ENCODE data around the gene RNASE12. TPM values are rescaled to one million over a fixed set of nuclear protein-coding genes. Genes with fewer than 3 reads are reported as not detected.
"Not testable (repeated sequence)": the region's sequence is repeated elsewhere in the genome, so short reads cannot be mapped to it uniquely, and the experiment has no call there.

The RNASE12 gene
- total RNA-seq, 2 experiments from 2014 or later = not detected

DNA sequence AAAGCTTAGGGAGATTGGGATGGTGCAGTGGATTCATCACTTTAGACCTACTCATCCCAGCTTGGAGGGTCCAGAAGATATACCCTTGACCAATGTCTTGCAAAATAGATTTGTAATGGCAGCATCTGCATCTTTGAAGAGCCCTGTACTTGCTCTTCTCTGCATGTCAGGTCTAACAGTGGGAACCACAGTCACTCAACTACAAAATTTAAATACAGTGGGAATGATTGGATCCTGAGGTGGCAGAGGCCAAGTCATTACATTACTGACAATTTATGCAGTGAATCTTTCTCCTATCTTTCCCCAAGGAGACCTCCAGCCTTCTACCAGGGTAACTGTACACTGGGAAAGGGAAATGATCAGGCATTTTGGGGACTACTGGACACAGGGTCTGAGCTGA lies 22.1 kb downstream of the RNASE12 start:
- Mint-ChIP-seq H3K4me1 (ENCODE audit: low read depth) (peaks cover 11% of the 10 kb centered on the region), H3K27me3 (ENCODE audit: low read depth) (no peaks in the 10 kb centered on the region), H3K36me3 (ENCODE audit: low read depth) (peaks cover 2% of the 10 kb centered on the region), H3K9me3 (peaks cover 10% of the 10 kb centered on the region), H3K4me3 (no peak overlapping the region), H3K27ac (no peak overlapping the region)
- intact Hi-C loops (cut with micrococcal nuclease) = no loop called here
- CTCF ChIA-PET = interaction anchor here (0.8 to 1.1 kb wide), 2 partner anchors 18 to 253 kb away, joined by 3 read pairs; partner anchors contain the start of gene RNASE11
- no peak for DNase-seq

DNA sequence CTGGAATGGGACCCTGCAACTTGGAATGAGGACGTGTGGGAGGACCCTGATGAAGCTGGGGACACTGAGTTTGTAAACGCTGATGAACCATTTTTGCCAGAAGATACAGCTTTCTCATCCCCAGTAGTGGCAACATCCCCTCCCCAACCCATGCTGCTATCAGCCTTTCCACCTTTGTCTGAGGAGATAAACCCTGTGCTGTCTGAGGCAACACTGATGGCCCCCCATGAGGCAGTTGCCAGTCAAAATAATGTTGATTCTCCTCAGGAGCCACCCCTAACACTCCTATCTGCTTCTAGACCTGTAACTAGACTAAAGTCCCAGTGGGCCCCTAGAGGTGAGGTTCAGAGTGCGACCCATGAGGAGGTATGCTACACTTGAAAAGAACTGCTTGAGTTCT lies 22.8 kb downstream of the RNASE12 start:
- peaks cover 10% of the 10 kb centered on the region for H3K9me3 Mint-ChIP-seq
- intact Hi-C loops (cut with micrococcal nuclease) = no loop called here
- H3K27me3 Mint-ChIP-seq (ENCODE audit: low read depth) = no peaks in the 10 kb centered on the region
- DNase-seq = no peak
- CTCF ChIA-PET = interaction anchor here (1.1 kb wide), 1 partner anchor 13 kb away, joined by 3 read pairs; no protein-coding TSS in a partner anchor
- H3K36me3 Mint-ChIP-seq (ENCODE audit: low read depth) = peaks cover 2% of the 10 kb centered on the region
- no peak overlapping the region for H3K27ac Mint-ChIP-seq
- H3K4me3 Mint-ChIP-seq = no peak overlapping the region
- H3K4me1 Mint-ChIP-seq (ENCODE audit: low read depth) = peaks cover 11% of the 10 kb centered on the region

DNA sequence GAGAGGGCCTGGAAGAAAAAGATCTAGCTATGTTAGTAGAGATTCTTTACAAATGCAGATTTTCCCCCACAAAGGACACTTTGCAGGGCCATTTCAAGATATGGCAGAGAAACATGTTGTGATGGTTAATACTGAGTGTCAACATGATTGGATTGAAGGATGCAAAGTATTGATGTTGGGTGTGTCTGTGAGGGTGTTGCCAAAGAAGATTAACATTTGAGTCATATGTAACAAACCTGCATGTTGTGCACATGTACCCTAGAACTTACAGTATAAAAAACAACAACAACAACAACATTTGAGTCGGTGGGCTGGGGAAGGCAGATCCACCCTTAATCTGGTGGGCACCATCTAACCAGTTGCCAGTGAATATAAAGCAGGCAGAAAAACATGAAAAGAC lies 24.0 kb downstream of the RNASE12 start:
- H3K27ac Mint-ChIP-seq; H3K4me3 Mint-ChIP-seq; H3K27me3 Mint-ChIP-seq (ENCODE audit: low read depth); H3K9me3 Mint-ChIP-seq; DNase-seq; H3K36me3 Mint-ChIP-seq (ENCODE audit: low read depth); intact Hi-C loops (cut with micrococcal nuclease): not testable (repeated sequence)
- peaks cover 11% of the 10 kb centered on the region for H3K4me1 Mint-ChIP-seq (ENCODE audit: low read depth)
- CTCF ChIA-PET = interaction anchor here (1.2 kb wide), 1 partner anchor 43 kb away, joined by 4 read pairs; no protein-coding TSS in a partner anchor

DNA sequence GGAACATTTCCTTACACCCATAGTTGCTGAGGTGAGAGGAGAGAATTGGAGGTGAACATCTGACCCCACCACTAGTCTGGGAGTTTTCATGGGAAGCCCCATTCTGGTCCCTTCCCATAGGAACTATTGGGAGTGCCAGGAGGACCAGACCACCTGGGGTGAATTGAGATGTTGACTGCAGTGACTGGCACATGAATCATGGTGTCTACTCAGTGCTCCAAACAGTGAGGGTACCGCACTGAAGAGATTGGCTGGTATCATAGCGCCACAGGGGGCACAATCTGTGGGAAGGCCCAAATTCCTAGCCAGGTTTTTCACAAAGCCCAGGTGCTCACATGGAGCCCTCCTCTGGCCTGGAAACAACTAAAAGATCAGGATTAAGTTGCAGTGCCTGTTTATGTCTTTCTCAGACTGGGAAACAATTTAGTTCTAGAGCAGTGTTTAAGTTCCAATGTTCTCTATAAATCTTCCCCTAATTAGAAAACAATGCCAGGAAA lies 26.6 kb downstream of the RNASE12 start:
- no peaks in the 10 kb centered on the region for H3K27me3 Mint-ChIP-seq (ENCODE audit: low read depth)
- peaks cover 11% of the 10 kb centered on the region for H3K4me1 Mint-ChIP-seq (ENCODE audit: low read depth)
- no peak for DNase-seq
- peaks cover 10% of the 10 kb centered on the region for H3K9me3 Mint-ChIP-seq
- peaks cover 2% of the 10 kb centered on the region for H3K36me3 Mint-ChIP-seq (ENCODE audit: low read depth)
- CTCF ChIA-PET = no interaction called here
- intact Hi-C loops (cut with micrococcal nuclease) = no loop called here
- H3K27ac Mint-ChIP-seq = no peak overlapping the region
- H3K4me3 Mint-ChIP-seq = no peak overlapping the region

DNA sequence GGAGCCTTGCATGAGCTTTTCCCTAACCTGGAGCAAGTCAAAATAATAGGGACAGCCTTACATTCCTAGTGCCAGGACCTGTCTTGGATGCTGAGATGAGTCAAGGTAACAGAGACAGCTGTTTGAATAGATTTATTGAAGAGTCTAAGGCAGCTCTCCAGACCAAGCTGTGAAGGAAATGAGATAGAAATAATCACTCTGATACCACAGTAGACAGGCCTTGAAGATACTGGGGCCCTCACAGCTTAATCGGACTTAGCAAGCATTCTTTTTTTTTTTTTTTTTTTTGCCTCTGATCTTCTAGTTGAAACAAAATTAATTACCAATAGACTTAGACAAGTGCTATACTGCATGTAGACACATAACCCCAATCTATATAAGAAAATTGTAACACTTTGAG lies 27.2 kb downstream of the RNASE12 start:
- H3K9me3 Mint-ChIP-seq = peaks cover 4% of the 10 kb centered on the region
- CTCF ChIA-PET = no interaction called here
- no peak overlapping the region for H3K27ac Mint-ChIP-seq
- peaks cover 11% of the 10 kb centered on the region for H3K4me1 Mint-ChIP-seq (ENCODE audit: low read depth)
- DNase-seq = no peak
- peaks cover 2% of the 10 kb centered on the region for H3K36me3 Mint-ChIP-seq (ENCODE audit: low read depth)
- no peak overlapping the region for H3K4me3 Mint-ChIP-seq
- intact Hi-C loops (cut with micrococcal nuclease) = no loop called here
- H3K27me3 Mint-ChIP-seq (ENCODE audit: low read depth) = no peaks in the 10 kb centered on the region

DNA sequence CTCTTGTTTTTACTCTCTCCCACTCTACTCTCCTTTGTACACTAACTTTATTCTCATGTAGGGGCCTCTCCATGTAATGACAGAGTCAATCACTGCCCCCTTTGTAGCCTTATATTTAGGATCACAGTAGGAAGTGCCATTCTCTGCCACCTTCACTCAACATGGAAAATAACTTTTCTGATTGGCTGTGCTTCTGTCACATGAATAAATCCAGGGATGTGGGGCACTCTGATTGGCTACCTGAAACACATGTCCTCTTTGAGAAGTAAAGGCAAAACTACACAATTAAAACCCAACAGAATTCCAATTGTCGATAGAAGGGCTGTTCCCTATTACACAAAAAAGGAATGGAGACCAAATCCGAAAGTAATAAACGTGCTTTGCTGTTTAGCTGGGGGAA lies 30.2 kb downstream of the RNASE12 start, which contains the start of gene RNASE9:
Gene RNASE9 (minus strand): TSS at position 87 of the 400 bp plus-strand sequence.
- Mint-ChIP-seq H3K36me3 (ENCODE audit: low read depth) (no peaks in the 10 kb centered on the region), H3K27me3 (ENCODE audit: low read depth) (no peaks in the 10 kb centered on the region), H3K4me1 (ENCODE audit: low read depth) (no peaks in the 10 kb centered on the region), H3K9me3 (no peaks in the 10 kb centered on the region), H3K27ac (no peak within 1 kb of the TSS), H3K4me3 (no peak within 1 kb of the TSS)
- intact Hi-C loops (cut with micrococcal nuclease) = no loop called here
- DNase-seq = no peak
- CTCF ChIA-PET = no interaction called here

DNA sequence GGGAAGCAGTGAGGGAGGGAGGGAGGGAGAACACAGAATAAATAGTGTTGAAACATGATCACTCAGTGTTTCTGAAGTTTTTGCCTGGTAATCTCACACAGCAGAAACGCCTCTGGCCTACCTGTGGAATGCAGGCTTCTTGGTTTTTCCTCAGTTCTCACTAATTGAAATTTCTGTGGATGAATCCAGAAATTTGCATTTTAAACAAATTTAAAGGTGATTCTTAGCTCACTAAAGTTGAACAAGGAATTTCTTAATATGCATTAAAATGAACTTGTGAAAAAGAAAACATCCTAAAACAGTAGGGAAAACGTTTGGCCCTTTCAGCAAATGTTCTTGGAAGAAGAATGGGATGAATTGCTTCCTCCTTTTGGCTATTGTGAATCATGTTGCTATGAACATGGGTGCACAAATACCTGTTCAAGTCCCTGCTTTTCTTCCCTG lies 31.7 kb downstream of the RNASE12 start:
- CTCF ChIA-PET = no interaction called here
- DNase-seq = no peak
- Mint-ChIP-seq H3K27me3 (ENCODE audit: low read depth) (no peaks in the 10 kb centered on the region), H3K36me3 (ENCODE audit: low read depth) (no peaks in the 10 kb centered on the region), H3K27ac (no peak overlapping the region), H3K4me1 (ENCODE audit: low read depth) (no peaks in the 10 kb centered on the region), H3K9me3 (no peaks in the 10 kb centered on the region), H3K4me3 (no peak overlapping the region)
- intact Hi-C loops (cut with micrococcal nuclease) = loop anchor here (5.0 kb wide), 1 partner anchor 42 kb away; no protein-coding TSS in a partner anchor

DNA sequence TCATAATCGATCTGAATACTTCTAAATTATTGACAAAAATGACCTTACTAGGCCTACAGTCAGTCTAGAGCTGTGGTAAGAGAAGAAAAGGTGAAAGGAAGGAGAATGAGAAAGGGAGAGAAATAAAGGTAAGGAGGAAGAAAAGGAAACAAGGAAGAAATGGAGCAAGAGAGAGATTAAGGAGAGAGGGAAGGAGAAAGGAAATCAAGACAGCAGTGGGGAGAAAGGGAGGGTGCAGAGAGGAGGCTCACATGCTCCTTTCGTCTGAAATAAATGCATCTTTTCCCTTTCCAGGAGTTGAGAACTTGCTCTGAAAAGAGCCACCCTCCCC lies 34.0 kb downstream of the RNASE12 start:
- no peaks in the 10 kb centered on the region for H3K9me3 Mint-ChIP-seq
- no peak overlapping the region for H3K4me3 Mint-ChIP-seq
- CTCF ChIA-PET = no interaction called here
- intact Hi-C loops (cut with micrococcal nuclease) = loop anchor here (5.0 kb wide), 1 partner anchor 40 kb away; no protein-coding TSS in a partner anchor
- H3K36me3 Mint-ChIP-seq (ENCODE audit: low read depth) = no peaks in the 10 kb centered on the region
- no peak for DNase-seq
- no peaks in the 10 kb centered on the region for H3K4me1 Mint-ChIP-seq (ENCODE audit: low read depth)
- H3K27ac Mint-ChIP-seq = no peak overlapping the region
- no peaks in the 10 kb centered on the region for H3K27me3 Mint-ChIP-seq (ENCODE audit: low read depth)

DNA sequence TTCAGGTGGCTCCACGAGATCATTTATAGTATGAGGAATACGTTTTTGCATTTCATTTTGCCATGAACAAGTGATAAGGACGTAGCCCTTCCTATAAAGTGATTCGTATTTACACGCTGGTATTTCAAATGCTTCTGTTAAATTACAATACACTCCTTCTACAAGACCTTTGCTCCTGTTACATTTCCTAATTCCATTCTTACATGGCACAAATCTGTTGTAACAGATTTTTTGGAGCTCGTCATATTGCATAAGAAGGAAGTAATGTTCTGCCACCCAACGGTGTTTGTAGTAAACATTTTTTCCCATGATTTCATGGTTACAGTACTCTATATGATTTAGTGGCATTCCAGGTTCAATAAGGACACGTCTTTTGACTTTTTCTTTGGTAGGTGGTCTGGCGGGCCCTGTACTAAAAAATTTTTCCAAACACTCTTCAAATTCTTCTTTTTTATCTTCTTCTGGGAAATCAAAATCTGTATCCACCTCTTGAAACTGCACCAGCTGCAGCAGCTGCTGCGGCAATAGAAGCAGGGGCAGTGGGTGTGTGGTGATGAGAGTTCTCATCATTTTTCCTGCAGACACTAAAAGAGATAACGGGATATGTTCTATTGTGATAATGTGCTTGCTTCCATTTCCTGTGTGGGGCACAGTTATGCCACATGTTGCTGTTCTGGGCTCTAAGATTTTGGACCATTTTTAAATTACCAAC lies 34.5 kb downstream of the RNASE12 start:
- DNase-seq = no peak
- Mint-ChIP-seq H3K4me3 (no peak overlapping the region), H3K27ac (no peak overlapping the region), H3K36me3 (ENCODE audit: low read depth) (no peaks in the 10 kb centered on the region), H3K4me1 (ENCODE audit: low read depth) (no peaks in the 10 kb centered on the region), H3K9me3 (no peaks in the 10 kb centered on the region), H3K27me3 (ENCODE audit: low read depth) (no peaks in the 10 kb centered on the region)
- CTCF ChIA-PET = no interaction called here
- intact Hi-C loops (cut with micrococcal nuclease) = loop anchor here (5.0 kb wide), 1 partner anchor 39 kb away; no protein-coding TSS in a partner anchor

DNA sequence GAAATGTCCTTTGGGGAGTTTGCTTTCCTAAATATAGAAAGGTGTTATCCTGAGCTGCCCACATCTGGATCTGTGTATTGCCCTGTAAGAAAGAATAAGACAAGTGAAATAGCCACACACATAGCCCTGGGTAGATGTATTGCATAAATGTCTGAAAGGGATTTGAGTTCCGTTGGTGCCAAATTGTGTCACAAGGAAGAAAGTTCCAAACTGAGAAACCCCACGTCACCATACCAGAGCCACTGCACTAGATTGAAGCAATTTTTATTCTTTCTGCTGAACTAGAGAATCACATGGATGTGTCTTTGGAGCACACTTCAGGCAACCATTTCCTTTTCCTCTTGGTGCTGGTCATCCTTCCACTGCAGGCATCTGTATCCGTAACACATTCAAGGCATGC lies 35.3 kb downstream of the RNASE12 start:
- Mint-ChIP-seq H3K36me3 (ENCODE audit: low read depth) (no peaks in the 10 kb centered on the region), H3K4me1 (ENCODE audit: low read depth) (no peaks in the 10 kb centered on the region), H3K4me3 (no peak overlapping the region), H3K9me3 (no peaks in the 10 kb centered on the region), H3K27ac (no peak overlapping the region), H3K27me3 (ENCODE audit: low read depth) (no peaks in the 10 kb centered on the region)
- no peak for DNase-seq
- intact Hi-C loops (cut with micrococcal nuclease) = loop anchor here (5.0 kb wide), 1 partner anchor 39 kb away; no protein-coding TSS in a partner anchor
- CTCF ChIA-PET = interaction anchor here (0.8 kb wide), 1 partner anchor 68 kb away, joined by 3 read pairs; no protein-coding TSS in a partner anchor

DNA sequence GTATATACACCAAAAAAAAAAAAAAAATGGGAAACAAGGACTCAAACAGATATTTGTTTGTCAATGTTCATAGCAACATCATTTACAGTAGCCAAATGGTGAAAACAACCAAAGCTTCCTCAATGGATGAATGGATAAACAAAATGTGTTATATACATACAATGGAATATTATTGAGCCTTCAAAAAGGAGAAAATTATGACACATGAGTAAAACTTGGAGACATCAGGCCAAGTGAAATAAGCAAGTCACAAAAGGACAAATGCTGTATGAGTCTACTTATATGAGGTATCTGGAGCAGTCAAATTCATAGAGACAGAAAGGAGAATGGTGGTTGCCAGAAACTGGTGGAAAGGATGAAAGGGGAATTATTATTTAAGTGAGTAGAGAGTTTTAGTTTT lies 38.2 kb downstream of the RNASE12 start:
- Mint-ChIP-seq H3K9me3 (no peaks in the 10 kb centered on the region), H3K4me1 (ENCODE audit: low read depth) (no peaks in the 10 kb centered on the region), H3K36me3 (ENCODE audit: low read depth) (no peaks in the 10 kb centered on the region), H3K4me3 (no peak overlapping the region), H3K27me3 (ENCODE audit: low read depth) (no peaks in the 10 kb centered on the region), H3K27ac (no peak overlapping the region)
- DNase-seq = no peak
- intact Hi-C loops (cut with micrococcal nuclease) = no loop called here
- CTCF ChIA-PET = no interaction called here

DNA sequence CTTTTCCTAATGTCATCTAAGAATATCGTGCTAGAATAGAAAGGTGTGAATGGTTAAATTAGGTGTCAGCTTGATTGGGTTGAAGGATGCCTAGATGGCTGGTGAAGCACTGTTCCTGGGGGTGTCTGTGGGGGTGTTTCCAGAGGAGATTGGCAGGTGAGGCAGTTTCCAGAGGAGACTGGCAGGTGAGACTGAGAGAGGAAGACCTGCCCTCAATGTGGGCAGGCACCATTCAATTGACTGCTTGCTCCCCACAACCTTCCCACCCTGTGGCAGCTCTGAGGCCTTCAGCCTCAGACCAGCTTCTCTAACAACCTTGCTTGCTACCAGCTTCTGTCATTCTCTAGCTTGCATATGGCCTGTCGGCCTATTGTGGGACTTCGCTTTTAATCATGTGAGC lies 39.6 kb downstream of the RNASE12 start:
- Mint-ChIP-seq H3K27ac (no peak overlapping the region), H3K4me3 (no peak overlapping the region), H3K27me3 (ENCODE audit: low read depth) (no peaks in the 10 kb centered on the region), H3K9me3 (no peaks in the 10 kb centered on the region), H3K36me3 (ENCODE audit: low read depth) (no peaks in the 10 kb centered on the region), H3K4me1 (ENCODE audit: low read depth) (no peaks in the 10 kb centered on the region)
- CTCF ChIA-PET = no interaction called here
- no peak for DNase-seq
- intact Hi-C loops (cut with micrococcal nuclease) = no loop called here

DNA sequence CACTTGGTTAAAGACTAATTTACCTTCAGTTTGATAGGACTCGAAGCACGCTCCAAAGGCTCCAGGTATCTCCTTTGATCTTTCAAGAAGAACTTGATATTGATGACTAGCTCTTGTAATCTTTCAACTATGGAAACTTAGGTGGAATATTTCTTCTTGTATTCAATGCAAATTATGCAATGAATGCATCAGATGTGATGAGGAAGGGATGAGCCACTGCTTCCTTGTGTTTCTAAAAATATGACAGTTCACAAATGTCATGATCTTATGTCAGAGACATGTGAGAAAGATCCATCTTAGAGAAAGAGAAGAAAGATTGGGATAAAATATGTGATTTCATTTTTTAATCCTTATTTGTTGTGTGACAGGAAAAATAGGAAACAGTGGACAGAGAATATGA lies 40.2 kb downstream of the RNASE12 start:
- H3K27ac Mint-ChIP-seq = no peak overlapping the region
- H3K4me1 Mint-ChIP-seq (ENCODE audit: low read depth) = no peaks in the 10 kb centered on the region
- no peak for DNase-seq
- no peaks in the 10 kb centered on the region for H3K9me3 Mint-ChIP-seq
- intact Hi-C loops (cut with micrococcal nuclease) = no loop called here
- H3K36me3 Mint-ChIP-seq (ENCODE audit: low read depth) = no peaks in the 10 kb centered on the region
- CTCF ChIA-PET = no interaction called here
- H3K27me3 Mint-ChIP-seq (ENCODE audit: low read depth) = no peaks in the 10 kb centered on the region
- H3K4me3 Mint-ChIP-seq = no peak overlapping the region
